ENCODE data around the gene ARHGEF37.
A peak's percentile ranks its signal among the peaks of the same experiment; 100 is the strongest.

The ARHGEF37 gene

DNA sequence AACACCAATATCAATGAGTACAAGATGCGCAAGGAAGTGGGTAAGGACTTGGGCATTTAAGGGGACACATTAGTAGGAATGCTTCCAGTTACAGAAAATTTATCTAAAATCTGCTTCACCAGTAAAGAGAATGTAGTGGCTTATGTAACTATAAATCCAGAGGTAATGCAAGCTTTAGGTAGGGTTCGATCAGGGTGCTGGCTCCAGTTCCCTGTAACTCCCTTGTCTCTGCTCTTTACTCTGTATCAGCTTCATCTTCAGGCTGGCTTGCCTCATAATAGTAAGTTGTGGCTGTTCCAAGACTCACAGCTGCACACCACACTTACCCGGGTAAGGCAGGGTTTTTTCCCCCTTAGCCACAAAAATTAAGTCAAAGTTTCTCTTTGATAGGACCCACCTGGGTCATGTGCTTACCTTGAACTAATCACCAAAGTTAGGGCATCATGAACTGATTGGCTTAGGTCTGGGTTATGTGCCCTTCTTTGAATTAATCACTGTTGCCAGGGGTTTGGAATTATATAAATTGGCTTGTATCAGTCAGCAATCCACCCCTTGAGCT lies 35.5 kb downstream of the ARHGEF37 start:
- H3K4me3 ChIP-seq (ENCODE audit: low read depth, low read length) = no peak overlapping the region
- TF ChIP-seq, protein P1, sequence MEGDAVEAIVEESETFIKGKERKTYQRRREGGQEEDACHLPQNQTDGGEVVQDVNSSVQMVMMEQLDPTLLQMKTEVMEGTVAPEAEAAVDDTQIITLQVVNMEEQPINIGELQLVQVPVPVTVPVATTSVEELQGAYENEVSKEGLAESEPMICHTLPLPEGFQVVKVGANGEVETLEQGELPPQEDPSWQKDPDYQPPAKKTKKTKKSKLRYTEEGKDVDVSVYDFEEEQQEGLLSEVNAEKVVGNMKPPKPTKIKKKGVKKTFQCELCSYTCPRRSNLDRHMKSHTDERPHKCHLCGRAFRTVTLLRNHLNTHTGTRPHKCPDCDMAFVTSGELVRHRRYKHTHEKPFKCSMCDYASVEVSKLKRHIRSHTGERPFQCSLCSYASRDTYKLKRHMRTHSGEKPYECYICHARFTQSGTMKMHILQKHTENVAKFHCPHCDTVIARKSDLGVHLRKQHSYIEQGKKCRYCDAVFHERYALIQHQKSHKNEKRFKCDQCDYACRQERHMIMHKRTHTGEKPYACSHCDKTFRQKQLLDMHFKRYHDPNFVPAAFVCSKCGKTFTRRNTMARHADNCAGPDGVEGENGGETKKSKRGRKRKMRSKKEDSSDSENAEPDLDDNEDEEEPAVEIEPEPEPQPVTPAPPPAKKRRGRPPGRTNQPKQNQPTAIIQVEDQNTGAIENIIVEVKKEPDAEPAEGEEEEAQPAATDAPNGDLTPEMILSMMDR (IDR thresholded peaks at IDR 0.05; ENCODE audit: borderline replicate concordance, insufficient read depth, low read depth, low read length) = no peak

DNA sequence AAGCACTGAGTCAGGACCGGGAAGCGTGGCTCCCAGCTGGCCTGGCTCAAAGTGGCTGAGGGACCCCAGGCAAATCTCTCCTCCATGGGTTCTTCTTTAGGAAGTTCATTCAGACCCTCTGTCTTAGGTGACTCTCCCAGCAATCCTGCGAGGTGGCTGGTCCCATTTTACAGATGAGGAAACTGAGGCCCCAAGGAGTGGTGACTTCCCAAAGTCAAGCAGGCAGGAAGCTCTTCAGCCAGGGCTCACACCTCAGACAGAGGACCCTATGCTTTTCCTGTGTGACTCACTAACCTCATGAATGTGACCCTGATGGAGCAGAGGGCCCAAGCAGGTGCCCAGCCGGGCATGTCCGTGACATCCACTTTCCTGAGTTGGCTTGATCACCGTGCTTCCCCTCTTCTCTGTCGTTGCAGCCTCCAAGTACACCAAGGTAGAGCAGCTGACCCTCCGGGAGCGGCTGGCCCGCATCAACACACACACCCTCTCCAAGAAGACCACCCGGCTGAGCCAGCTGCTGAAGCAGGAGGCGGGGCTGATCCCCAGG lies 36.5 kb downstream of the ARHGEF37 start:
- H3K4me3 ChIP-seq (ENCODE audit: low read depth, low read length) = no peak overlapping the region
- TF ChIP-seq, protein P1 (IDR thresholded peaks at IDR 0.05; ENCODE audit: borderline replicate concordance, insufficient read depth, low read depth, low read length) = no peak

DNA sequence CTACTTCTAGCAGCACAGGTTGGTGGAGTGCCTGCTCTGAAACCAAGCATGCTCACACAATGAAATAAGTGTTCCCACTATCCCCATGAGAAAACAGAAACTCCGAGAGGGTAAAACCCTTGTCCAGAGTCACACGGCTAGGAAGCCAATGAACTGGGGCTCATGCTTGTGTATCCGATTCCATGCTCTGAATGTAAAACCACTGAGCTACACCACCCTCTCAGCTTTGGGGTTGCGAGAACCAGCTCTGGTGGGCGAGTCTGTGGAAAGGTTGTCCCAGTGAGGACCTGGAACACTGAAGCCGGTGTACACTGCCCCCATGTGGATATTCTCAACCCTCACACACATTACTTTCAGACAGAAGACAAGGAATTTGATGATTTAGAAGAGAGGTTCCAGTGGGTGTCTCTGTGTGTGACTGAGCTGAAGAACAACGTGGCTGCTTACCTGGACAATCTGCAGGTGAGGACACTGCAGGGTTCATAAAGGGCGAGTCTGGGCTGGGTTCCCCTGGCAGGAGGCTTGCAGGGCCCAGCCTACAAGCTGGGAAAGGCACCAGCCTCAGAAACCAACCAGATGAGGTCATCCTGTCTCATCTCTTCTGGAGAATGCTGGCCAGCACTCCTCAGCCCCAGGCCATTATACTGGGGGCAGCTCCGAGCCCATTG lies 37.4 kb downstream of the ARHGEF37 start:
- TF ChIP-seq, protein P1 (IDR thresholded peaks at IDR 0.05; ENCODE audit: borderline replicate concordance, insufficient read depth, low read depth, low read length) = peak; percentile 62
- no peak overlapping the region for H3K4me3 ChIP-seq (ENCODE audit: low read depth, low read length)

DNA sequence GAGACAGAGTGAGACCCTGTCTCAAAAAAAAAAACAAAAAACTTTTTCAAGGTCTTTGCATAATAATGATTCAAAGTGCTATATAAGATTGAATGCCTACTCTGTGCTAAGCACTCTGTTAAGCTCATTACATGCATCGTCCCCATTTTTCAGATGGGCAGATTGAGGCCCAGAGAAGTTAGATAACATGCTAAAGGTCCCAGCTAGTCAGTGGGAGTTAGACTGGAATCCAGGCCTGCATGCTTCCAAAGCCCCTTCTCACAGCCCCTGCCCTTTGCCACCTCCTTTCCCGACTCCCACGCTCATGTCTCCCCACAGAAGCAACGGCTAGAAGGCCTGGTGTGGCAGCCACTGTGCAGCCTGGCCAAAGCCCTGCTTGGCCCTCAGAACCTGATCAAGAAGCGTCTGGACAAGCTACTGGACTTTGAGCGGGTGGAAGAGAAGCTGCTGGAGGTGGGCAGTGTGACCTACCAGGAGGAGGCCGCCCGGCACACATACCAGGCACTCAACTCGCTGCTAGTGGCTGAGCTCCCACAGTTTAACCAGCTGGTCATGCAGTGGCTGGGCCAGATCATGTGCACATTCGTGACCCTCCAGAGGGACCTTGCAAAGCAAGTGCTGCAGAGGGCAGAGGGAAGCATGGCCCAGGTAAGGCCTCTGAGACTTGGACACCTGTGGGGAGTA lies 40.3 kb downstream of the ARHGEF37 start:
- TF ChIP-seq, protein P1 (IDR thresholded peaks at IDR 0.05; ENCODE audit: borderline replicate concordance, insufficient read depth, low read depth, low read length) = no peak
- H3K4me3 ChIP-seq (ENCODE audit: low read depth, low read length) = no peak overlapping the region

DNA sequence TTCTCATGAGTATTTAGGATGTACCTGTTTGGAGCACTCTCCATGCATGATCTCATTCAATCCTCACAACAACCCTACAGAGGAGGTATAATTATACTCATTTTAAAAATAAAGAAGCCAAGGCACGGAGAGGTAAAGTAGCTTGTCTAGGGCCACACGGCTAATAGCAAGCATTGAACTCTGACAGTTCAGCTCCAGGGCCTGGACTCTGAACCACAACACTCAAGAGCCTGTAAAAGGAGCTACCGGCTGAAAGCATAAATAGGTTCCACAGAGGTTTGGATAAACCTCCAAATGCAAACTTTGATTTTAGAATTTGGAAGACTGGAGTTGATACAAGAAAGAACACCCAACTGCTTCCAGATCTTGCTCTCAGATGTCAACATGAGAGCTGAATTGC lies 41.2 kb downstream of the ARHGEF37 start:
- TF ChIP-seq, protein P1 (IDR thresholded peaks at IDR 0.05; ENCODE audit: borderline replicate concordance, insufficient read depth, low read depth, low read length) = no peak
- H3K4me3 ChIP-seq (ENCODE audit: low read depth, low read length) = no peak overlapping the region

DNA sequence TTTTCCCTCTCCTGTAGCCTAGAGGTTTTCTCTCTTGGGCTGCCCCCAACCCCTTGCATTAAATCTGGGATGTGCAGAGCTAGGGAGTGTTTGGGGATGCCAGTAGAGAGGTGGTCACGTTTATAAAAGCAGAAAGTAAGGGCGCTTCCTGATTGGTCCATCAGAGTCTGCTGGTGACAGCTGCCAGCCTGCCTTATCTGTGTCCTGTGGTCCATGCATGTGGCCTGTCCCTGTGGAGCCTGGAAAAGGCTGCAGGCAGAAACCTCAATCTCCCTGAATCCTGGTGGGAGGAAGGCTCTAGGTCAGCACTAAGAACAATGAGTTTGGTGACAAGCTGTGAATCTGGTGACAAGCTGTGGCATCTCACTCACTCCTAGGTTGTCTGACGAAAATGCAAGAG lies 42.2 kb downstream of the ARHGEF37 start:
- no peak overlapping the region for H3K4me3 ChIP-seq (ENCODE audit: low read depth, low read length)
- TF ChIP-seq, protein P1 (IDR thresholded peaks at IDR 0.05; ENCODE audit: borderline replicate concordance, insufficient read depth, low read depth, low read length) = no peak
